ENCODE results near the gene PPP4R2.

PPP4R2 gene

GRCh38 chr3:73071952-73072351 lies 75.3 kb downstream of the PPP4R2 start:
- no peak overlapping the region for H2AFZ ChIP-seq (ENCODE audit: low read depth, low read length, severe bottlenecking)
- peaks cover 13% of the 10 kb centered on the region; the same call in 1 of the 2 replicates for H4K20me1 ChIP-seq (ENCODE audit: low read depth, low read length)
- peaks cover 24% of the 10 kb centered on the region; the same call in 1 of the 2 replicates for H3F3A ChIP-seq (ENCODE audit: insufficient read depth)
- H3K36me3 ChIP-seq (ENCODE audit: low read length) = peaks cover 12% of the 10 kb centered on the region; the same call in 1 of the 2 replicates
- no peaks in the 10 kb centered on the region for H3K27me3 ChIP-seq (ENCODE audit: low read length)
- no peak overlapping the region for H3K27ac ChIP-seq (ENCODE audit: low read depth, low read length)
- H3K79me2 ChIP-seq (ENCODE audit: insufficient read depth, low read length) = no peaks in the 10 kb centered on the region
- TF ChIP-seq CTCF (IDR thresholded peaks at IDR 0.05; ENCODE audit: insufficient read depth, low read length, poor library complexity, severe bottlenecking) = no peak
- no peak for TF ChIP-seq EZH2phosphoT487 (conservative IDR thresholded peaks at IDR 0.05; ENCODE audit: low read length)
- H3K4me3 ChIP-seq (ENCODE audit: insufficient read depth, low read length, poor library complexity, severe bottlenecking) = no peak overlapping the region
- no peak overlapping the region for H3K4me2 ChIP-seq (ENCODE audit: low read depth, low read length, poor library complexity, severe bottlenecking)
- no peaks in the 10 kb centered on the region for H3K9me2 ChIP-seq (replicated peaks; ENCODE audit: insufficient read depth, low read length)
- H3K9me3 ChIP-seq (ENCODE audit: insufficient read depth, low read length) = no peaks in the 10 kb centered on the region
- no peak overlapping the region for H3K9ac ChIP-seq (ENCODE audit: low read length)

GRCh38 chr3:73072634-73073033 lies 76.0 kb downstream of the PPP4R2 start:
- Histone ChIP-seq H3K36me3 (ENCODE audit: low read length) (peaks cover 6% of the 10 kb centered on the region; the same call in 1 of the 2 replicates), H3K79me2 (ENCODE audit: insufficient read depth, low read length) (no peaks in the 10 kb centered on the region), H3K9ac (ENCODE audit: low read length) (no peak overlapping the region), H3K9me3 (ENCODE audit: insufficient read depth, low read length) (no peaks in the 10 kb centered on the region), H3K4me3 (ENCODE audit: insufficient read depth, low read length, poor library complexity, severe bottlenecking) (no peak overlapping the region), H3K27me3 (ENCODE audit: low read length) (no peaks in the 10 kb centered on the region), H4K20me1 (ENCODE audit: low read depth, low read length) (peaks cover 9% of the 10 kb centered on the region; the same call in 1 of the 2 replicates), H3K9me2 (replicated peaks; ENCODE audit: insufficient read depth, low read length) (no peaks in the 10 kb centered on the region), H3K27ac (ENCODE audit: low read depth, low read length) (no peak overlapping the region), H3K4me2 (ENCODE audit: low read depth, low read length, poor library complexity, severe bottlenecking) (no peak overlapping the region), H2AFZ (ENCODE audit: low read depth, low read length, severe bottlenecking) (no peak overlapping the region), H3F3A (ENCODE audit: insufficient read depth) (peaks cover 17% of the 10 kb centered on the region; the same call in 1 of the 2 replicates)
- TF ChIP-seq CTCF (IDR thresholded peaks at IDR 0.05; ENCODE audit: insufficient read depth, low read length, poor library complexity, severe bottlenecking) (no peak), EZH2phosphoT487 (conservative IDR thresholded peaks at IDR 0.05; ENCODE audit: low read length) (no peak)

GRCh38 chr3:73073091-73073707 lies 76.6 kb downstream of the PPP4R2 start:
- no peak overlapping the region for H3K4me2 ChIP-seq (ENCODE audit: low read depth, low read length, poor library complexity, severe bottlenecking)
- H3K9me2 ChIP-seq (replicated peaks; ENCODE audit: insufficient read depth, low read length) = no peaks in the 10 kb centered on the region
- H3K36me3 ChIP-seq (ENCODE audit: low read length) = peaks cover 3% of the 10 kb centered on the region; the same call in 1 of the 2 replicates
- H3K4me3 ChIP-seq (ENCODE audit: insufficient read depth, low read length, poor library complexity, severe bottlenecking) = no peak overlapping the region
- no peaks in the 10 kb centered on the region for H3K79me2 ChIP-seq (ENCODE audit: insufficient read depth, low read length)
- no peak overlapping the region for H3K9ac ChIP-seq (ENCODE audit: low read length)
- H3K27ac ChIP-seq (ENCODE audit: low read depth, low read length) = no peak overlapping the region
- TF ChIP-seq CTCF (IDR thresholded peaks at IDR 0.05; ENCODE audit: insufficient read depth, low read length, poor library complexity, severe bottlenecking) = no peak
- no peak for TF ChIP-seq EZH2phosphoT487 (conservative IDR thresholded peaks at IDR 0.05; ENCODE audit: low read length)
- peaks cover 12% of the 10 kb centered on the region; the same call in 1 of the 2 replicates for H3F3A ChIP-seq (ENCODE audit: insufficient read depth)
- 0 out of 2 replicates have a peak, but pooled peaks cover 5% of the 10 kb centered on the region for H4K20me1 ChIP-seq (ENCODE audit: low read depth, low read length)
- H3K27me3 ChIP-seq (ENCODE audit: low read length) = no peaks in the 10 kb centered on the region
- H3K9me3 ChIP-seq (ENCODE audit: insufficient read depth, low read length) = no peaks in the 10 kb centered on the region
- no peak overlapping the region for H2AFZ ChIP-seq (ENCODE audit: low read depth, low read length, severe bottlenecking)
